Activated T-cell treated with anti-CD3 and anti-CD28 coated beads for 4 hours (primary cell): ENCODE data around the gene ATP10B.
"Not testable (repeated sequence)": the region's sequence is repeated elsewhere in the genome, so short reads cannot be mapped to it uniquely, and the experiment has no call there.

Experiments used
- DNase-seq: peaks from one replicate; pipeline ENCODE4 v3.0.0-alpha.2; 2020

Gene ATP10B

DNA sequence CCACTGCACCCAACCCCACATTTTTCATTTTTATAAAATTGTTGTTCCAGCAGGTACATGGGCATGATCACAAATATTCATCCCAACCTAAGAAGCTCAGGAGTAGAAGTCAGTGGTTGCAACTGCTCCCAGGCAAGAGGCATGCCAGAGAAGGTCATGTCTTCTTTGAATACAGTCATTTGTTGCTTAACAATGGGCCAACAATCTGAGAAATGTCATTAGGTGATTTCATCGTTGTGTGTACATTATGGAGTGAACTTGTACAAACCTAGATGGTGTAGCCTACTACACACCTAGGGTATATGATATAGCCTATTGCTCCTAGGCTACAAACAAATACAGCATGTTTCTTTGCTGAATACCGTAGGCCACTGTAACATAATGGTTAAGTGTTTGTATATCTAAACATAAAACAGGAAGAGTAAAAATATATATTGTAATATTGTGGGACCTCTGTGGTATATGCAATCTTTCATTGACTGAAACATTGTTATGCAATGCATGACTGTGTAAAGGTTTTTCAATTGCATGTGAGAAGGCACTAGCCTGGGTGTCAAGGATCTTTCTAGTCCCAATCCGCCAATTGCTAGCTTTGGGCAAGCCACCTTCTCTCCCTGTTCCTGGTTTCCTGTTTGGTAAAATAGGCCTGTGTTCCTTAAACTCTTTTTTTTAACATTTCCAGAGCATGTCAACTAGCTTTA, 27.6 kb downstream of the ATP10B start:
- DNase-seq = no peak

DNA sequence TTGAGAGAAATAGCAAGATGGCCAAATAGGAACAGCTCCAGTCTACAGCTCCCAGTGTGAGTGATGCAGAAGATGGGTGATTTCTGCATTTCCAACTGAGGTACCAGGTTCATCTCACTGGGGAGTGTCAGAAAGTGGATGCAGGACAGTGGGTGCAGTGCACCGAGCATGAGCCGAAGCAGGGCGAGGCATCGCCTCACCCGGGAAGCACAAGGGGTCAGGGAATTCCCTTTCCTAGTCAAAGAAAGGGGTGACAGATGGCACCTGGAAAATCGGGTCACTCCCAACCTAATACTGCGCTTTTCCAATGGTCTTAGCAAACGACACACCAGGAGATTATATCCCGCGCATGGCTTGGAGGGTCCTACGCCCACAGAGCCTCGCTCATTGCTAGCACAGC, 39.0 kb downstream of the ATP10B start:
- DNase-seq = not testable (repeated sequence)

DNA sequence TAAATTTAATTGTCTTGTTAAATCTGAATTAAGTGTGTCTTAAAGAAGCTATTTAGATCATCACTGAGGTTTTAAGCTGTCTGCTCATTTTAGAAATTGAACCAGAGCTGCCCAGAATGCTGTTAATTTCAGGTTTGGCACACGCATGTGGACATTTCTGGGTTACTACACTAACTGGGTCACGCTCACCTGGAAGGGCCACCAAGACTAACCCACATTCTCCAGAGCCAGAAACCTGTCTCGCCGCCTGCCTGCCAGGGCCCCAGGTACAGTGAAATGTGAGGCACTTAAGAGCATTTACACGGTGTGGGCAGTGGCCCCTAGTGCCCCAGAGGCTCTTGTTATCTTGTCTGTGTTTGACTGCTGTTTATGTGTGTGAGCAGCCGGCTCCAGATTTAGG, 46.6 kb downstream of the ATP10B start:
- no peak for DNase-seq

DNA sequence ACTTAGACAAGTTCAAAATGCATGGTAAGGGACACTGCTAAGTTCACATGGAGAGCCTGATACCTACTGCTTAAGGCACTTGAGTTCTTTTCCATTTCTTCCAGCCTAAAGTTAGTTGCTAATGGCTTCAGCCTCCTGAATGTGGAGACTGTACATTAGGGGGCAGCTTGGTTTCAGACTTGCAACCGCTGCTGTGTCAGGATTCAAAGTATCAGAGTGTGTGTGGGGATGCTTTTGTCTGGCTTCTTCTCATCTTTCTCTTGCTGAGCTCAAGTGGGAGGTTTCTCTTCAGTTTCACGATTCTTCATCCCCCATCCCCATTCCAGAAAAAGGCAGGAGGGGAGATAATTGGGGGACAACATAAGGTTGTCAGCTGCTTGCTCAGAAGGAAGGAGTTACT, 49.4 kb downstream of the ATP10B start:
- DNase-seq = no peak

DNA sequence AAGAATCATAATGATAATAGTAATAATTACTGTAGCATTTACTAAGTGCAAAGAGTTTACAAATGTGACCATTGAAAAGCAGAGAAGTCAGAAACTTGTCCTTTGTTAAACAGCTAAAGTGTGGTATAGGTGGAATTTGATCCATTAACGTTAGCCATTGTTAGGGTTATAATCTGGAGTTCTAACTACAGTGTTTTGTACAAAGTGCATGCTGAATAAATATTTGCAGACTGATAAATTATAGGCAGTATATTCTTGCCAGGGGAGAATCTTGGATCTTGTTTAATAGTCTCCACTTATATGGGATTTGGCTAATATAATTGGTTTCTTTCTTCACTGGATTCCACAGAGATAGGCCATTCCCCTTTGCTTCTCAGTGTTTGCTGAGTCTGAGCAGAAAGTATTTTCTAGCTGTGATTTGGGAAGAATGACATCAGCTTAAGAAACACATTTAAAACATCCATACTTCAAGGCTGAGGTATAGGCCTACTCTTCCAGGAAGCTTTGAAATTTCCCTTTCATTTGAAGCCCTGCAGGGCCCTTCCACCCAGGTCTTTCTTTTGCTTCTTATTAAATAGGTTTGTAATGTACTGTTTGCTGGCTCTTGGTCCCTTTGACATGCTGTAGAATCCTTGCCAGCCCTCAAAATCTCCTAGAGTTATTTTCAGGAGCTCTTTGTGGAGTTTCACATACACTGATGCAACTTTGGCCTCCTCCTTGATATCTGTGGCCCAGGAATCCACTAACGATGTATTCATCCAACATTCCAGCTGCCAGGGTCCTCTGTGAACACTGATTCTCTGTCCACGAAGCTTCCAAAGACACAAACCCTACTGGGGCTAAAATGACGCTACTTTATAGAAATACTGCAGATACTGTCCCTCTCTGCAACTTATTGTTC, 51.4 kb downstream of the ATP10B start:
- DNase-seq = no peak

DNA sequence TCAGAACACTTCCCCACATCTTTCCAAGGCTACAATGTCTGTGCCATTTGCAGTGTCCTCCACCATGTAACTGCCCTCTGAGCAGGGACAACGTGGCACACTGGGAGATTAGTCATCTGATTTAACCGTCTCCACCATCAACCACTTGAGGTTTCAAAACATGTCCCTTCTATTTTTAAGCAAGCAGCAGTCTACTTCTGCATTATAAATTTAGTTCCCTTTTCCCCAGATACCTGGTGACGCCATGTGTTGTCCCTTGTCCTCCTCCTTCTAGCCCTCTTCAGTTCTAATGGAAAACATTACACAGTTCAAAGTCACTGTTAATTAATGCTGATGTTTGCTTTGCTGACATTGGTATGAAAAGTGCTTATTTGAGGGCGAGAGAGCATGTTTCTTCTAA, 52.8 kb downstream of the ATP10B start:
- DNase-seq = no peak

DNA sequence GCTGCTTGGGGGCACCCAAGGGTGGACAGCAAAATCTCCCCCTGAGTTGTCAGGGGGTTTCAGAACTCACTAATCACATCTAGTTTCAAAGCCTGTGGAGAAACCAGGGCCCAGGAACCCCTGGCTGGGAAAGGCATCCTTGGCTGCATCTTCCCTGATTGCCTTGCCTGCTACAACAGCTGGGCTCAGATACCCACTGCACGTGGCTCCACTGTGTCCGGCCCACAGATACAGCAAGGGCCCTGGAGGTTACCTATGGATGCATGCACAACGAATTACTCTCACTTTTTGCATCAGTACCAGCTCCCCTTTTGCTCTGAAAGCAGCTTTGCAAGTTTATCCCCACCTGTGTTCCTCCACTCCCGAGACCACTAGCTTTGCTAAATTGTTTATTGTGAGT, 55.0 kb downstream of the ATP10B start:
- no peak for DNase-seq

DNA sequence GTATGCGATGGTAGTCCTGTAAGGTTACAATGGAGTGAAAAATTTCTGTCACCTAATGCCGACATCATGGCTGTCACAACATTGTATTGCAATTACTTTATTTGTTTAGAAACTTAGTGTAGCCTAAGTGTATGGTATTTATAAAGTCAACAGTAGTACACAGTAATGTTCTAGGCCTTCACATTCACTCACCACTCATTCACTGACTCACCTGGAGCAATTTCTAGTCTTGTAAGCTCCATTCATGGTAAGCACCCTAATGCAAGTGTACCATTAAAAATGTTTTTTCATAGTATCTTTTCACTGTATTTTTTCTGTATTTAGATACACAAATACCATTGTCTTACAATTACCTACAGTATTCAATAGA, 58.5 kb downstream of the ATP10B start:
- DNase-seq = no peak

DNA sequence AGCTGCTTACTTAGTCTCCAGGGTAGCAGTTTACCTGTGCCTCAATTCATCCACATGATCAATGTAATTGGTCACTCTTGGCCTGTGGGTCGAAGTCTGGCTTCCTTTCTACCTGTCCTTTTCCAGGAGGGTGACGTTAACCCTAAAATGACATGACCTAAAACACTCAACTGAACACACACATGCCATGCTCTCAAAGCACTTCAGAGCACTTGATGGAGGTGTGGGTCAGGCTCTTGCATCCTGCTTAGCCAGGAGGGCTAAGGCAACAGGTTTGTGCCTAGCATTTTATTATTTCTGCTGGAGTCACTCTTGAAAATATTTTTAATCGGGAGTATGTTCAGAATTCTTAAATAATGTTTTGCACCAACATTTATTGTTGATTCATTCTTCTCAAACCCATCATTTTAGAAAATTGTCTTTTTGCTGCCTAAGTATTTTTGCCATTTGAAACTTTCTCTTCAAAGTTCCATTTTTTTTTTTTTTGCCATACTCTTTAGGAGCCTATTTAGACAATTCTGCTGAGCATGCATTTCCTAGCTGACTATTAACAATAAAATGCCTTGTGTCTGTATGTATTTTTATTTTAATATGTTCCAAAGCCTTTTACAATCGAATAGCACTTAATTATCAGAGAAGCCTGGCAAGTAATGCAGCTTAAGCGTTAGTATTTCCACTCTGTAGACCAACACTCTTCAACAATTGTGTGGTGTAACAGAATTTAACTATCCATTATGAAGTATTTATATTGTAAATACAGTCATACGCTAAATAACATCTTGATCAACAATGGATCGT, 59.1 kb downstream of the ATP10B start:
- DNase-seq = no peak

DNA sequence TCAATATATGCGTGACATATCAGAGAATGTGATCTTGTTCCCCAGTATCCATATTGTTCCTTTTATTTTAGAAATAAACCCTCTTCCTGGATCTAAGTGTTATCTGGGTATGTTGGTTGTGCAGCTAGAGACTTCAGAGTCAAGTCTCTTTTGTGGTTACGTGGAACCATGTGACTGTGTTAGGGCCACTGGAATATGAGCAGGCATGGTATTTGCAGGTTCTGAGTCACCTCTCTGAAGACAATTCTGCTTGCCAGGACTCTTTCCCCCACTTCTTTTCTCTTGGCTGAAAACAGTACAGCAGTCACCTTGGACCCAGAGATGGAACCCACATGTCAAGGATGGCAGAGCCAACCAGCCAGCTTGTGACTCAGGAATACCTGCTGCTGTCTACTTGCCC, 59.7 kb downstream of the ATP10B start:
- no peak for DNase-seq

DNA sequence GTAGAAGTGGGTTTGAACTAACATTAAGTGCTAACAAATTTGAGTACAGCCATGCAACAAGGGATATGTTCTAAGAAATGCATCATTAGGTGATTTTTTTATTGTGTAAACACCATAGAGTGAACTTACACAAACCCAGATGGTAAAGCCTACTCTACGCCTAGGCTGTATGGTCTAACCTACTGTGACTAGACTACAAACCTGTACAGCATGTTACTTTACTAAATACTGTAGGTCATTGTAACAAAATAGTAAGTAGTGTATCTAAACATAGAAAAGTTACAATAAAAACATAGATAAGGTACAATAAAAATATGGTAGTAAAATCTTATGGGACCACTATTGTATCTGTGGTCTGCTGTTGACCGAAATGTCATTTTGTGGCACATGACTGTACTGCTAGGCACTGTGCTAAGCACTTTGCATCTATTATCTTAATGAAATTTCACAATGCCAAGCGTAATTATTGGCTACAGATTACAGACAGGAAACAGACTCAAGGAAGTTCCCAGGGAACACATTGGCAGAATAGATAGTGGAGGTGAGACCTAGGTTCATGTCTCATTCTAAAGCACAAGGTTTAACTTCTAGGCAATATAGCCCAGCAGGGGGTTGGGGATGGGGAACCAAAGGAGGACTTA, 62.7 kb downstream of the ATP10B start:
- DNase-seq = no peak

DNA sequence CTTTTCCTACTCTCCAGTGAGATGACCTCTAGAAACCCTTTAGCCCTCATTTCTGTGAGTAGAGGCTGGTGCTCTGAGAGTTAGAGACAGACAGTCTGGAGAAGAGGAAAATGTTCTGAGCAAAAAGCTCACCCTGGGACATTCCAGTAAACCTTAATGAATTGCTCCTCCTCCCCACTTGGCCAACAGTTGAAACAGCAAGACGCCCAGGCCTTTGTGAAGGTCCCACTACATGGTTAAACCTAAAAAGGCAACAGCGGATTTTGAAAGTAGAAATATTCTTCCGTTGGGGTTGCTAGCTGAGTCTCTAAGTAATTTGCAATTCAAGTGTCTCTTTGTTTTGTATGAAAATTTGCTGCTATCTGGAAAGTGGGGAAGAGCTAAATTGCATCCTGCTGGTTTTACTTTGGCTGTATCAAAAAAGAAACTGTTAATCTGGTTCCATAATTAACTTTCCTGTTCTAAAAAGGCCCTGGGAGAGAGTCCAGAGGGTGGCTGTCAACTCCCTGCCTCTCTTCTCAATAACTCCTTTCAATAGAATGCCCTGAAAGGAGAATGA, 63.8 kb downstream of the ATP10B start:
- no peak for DNase-seq

DNA sequence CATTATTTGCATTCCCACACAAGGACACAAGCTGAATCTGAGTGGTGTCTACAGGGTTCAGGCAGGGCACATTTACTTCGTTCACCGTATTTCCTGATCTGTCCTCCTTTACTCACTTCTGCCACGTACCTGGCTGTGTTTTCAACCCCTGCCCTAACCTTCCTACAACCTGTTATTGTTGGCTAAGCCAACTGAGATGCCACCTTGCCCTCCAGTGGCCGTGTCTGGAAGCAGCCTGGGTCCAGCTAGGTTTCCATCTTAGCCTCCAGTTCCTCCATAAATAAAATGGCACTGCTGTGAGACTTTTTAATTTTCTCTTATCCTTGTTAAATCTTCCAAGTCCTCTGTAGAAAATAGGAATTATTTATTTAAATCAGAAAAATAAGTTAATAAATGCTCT, 64.8 kb downstream of the ATP10B start:
- no peak for DNase-seq

DNA sequence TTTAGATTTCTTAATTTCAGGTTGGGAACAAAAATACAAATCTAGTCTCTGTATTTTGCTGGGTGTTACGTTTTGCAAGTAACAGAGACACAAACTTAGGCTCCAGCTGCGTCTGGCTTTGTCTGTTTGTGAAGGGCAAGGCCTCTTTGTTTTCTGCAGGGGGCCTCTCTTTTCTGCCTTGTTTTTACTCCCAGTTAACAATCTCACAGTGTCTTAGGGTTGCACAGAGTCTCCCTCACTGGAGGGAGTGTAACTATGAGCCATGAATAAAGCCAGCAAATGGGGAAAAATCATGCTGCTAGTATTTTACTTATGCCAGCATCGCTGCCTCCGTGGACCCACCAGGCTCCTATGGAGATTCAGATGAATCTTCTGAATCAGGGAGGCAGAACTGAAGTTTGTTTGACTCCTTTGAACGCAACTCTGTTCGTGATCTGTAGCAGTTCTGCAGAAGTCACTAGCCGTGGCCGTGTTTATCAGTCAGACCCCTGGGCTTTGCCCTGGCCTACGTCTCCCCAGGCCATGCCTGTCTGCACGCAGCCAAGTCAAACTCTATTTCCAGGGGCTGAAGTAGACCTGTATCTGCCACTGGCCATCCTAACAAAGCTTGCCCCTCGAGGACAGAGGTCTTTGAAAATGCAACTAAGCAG, 77.2 kb downstream of the ATP10B start:
- no peak for DNase-seq

DNA sequence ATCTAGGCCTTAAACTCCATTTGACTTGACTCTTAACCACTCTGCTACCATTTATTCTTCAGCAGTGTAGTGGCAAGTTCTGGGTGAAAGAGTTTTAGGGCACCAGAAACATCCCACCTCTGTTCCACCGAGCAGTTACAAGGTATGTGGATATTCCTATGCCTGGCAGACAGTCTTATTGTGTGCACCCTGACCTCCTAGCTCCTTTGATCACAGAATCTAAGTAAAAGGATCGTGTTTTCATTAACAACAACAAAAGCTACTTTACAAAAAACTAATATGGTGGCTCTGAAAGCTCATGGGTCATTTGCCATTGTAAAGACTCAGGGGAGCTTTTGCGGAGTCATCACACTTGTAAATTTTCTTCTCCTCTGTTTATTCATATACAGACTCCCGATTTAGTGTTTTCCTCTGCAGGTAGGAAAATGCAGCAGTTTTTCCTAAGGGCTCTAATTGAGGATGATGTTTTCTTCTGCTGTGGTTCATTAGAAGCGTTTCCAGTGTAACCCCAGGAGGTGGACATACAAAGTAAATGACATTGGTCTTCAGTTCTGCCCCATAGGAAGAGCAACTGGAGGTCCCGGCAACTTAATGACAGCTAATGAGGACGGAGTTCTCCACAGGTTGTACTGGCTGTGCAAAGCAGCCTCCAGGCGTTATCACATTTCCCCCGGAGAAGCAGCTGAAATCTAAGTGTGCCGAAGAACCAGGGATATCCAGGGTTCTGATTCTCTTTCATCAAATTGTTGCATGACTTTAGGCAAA, 78.2 kb downstream of the ATP10B start:
- no peak for DNase-seq

DNA sequence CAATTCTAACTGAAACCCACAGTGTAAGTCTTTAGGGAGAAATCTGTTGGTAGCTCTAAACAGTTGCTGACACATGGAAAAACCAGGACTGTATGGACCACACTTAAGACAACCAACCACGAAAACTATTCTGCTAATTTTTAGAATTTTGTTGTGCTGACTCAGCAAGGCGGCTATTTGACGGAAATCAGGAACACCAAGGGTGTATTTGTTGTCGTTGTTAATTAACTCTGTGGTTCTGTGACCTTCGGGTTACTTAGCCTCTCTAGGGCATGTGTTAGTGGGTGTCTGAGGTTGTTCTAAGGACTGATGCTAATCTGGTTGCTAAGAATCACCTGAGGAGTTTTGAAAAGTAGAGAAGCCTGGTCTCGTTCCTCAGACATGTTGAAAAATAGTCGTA, 79.2 kb downstream of the ATP10B start:
- no peak for DNase-seq

DNA sequence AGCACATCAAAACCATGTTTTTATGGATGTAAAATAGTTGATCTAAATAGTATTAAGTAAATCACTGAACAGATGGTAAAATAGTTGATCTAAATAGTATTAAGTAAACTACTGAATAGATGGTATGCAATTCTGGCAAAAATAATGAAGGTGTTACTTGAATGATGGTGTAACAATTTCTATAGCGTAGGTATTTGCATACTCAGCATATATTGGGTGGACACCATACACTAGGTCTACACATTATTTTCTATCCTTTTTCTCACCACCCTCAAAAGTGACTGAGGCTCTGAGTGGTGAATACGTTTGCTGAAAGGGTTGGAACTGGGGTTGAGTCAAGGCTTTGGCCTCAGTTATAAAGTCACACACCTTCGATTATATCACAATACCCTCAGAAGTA, 81.3 kb downstream of the ATP10B start:
- DNase-seq = no peak

DNA sequence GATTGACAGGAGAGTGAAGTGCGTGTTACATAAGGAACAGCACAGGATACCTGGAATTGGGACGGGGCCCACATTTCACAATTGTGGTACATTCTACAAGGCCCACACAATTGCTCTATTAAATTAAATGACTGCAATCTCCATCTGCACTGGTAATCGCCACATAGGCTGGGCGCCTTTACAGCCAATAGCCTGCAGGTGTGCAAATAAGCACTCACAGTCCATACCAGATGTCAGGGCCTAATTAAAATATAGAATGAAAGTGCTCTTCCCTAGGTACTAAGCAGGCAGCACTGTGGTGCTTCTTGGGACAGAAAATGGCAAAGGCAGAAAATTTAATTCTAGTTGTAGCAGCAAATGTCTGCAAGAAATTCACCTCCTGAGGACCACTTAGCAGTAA, 82.7 kb downstream of the ATP10B start:
- no peak for DNase-seq

DNA sequence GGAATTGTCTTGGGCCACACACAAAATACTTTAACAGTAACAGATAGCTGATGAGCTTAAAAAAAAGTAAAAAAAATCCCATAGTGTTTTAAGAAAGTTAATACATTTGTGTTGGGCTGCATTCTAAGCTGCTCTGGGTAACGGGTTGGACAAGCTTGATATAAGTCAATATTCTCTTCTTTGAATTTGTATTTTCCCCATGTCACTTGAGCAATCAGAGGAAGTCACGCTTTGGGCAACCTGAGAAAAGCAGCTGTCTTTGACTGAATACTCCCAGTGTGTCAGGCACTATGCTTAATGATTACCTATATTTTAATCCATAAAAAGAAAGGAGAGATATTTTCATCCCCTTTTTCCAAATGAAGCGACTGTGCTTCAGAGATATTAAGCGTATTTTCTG, 84.9 kb downstream of the ATP10B start:
- no peak for DNase-seq

DNA sequence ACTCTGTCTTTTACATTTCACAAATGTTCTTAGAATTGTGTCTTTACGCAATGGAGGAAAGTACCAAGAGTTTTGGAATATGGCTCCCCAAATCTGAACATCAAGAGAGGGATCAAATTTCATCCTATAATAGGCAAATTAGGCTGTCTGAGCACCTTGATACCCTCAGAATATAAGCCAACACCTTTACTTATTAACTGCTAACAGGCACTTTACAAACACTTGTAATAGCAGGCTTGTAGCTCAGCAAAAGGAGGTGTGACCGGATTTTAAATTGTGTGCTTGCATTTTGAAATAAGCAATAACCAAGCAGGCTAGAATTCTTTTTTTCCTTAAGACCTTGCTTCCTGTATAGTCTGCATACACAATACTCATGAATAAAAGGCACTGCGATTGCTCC, 92.0 kb downstream of the ATP10B start:
- DNase-seq = no peak

DNA sequence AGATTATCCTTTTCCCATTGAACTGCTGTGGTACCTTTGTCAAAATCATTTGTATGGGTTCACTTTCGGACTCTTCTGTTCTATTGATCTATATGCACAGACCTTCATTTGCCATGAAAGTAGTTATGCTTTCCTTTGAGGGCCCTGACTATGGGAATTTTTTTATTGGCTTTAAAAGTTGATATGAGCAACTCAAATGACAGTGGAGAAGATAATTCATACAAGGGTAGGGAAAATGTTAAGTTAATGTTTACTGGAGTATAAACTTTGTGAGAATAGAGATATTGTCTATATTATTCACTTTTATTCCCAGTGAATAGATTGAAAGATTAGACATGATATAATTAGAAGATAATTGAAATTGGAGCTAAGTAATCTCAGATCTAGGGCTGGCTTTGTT, 94.8 kb downstream of the ATP10B start:
- no peak for DNase-seq
